ENCODE measurements around the gene SKAP1.

Gene SKAP1

GRCh38 chr17:48159232-48159631, 270.8 kb downstream of the SKAP1 start:
- Histone ChIP-seq H3K27ac (ENCODE audit: low read length) (no peak overlapping the region), H3K4me3 (ENCODE audit: low read length) (no peak overlapping the region), H3F3A (ENCODE audit: insufficient read depth, low read length) (no peaks in the 10 kb centered on the region), H3K79me2 (ENCODE audit: low read length) (no peaks in the 10 kb centered on the region), H3K9ac (ENCODE audit: low read length) (no peak overlapping the region), H3K4me2 (ENCODE audit: low read depth, low read length) (no peak overlapping the region), H3K4me1 (ENCODE audit: low read length) (no peaks in the 10 kb centered on the region), H3K9me2 (replicated peaks; ENCODE audit: insufficient read depth, low read length) (no peaks in the 10 kb centered on the region), H3K27me3 (replicated peaks; ENCODE audit: insufficient read depth, low read length) (no peaks in the 10 kb centered on the region), H2AFZ (ENCODE audit: low read length) (no peak overlapping the region), H3K36me3 (replicated peaks; ENCODE audit: insufficient read depth, low read length) (no peaks in the 10 kb centered on the region), H3K9me3 (replicated peaks; ENCODE audit: insufficient read depth, low read length) (no peaks in the 10 kb centered on the region), H4K20me1 (ENCODE audit: insufficient read depth, low read length) (no peaks in the 10 kb centered on the region)
- no peak for DNase-seq
- TF ChIP-seq EZH2 (optimal IDR thresholded peaks at IDR 0.05; ENCODE audit: low read depth, low read length) (no peak), CTCF (IDR thresholded peaks at IDR 0.05; ENCODE audit: low read length) (no peak), EZH2phosphoT487 (IDR thresholded peaks at IDR 0.05; ENCODE audit: low read length) (no peak)

- H3K27ac ChIP-seq (ENCODE audit: low read length) = no peak overlapping the region
- H3F3A ChIP-seq (ENCODE audit: insufficient read depth, low read length) = no peaks in the 10 kb centered on the region
- H3K79me2 ChIP-seq (ENCODE audit: low read length) = no peaks in the 10 kb centered on the region
- no peaks in the 10 kb centered on the region for H3K36me3 ChIP-seq (replicated peaks; ENCODE audit: insufficient read depth, low read length)
- no peaks in the 10 kb centered on the region for H3K4me1 ChIP-seq (ENCODE audit: low read length)
- H3K27me3 ChIP-seq (replicated peaks; ENCODE audit: insufficient read depth, low read length) = no peaks in the 10 kb centered on the region
- no peaks in the 10 kb centered on the region for H3K9me3 ChIP-seq (replicated peaks; ENCODE audit: insufficient read depth, low read length)
- no peak for DNase-seq
- no peaks in the 10 kb centered on the region for H3K9me2 ChIP-seq (replicated peaks; ENCODE audit: insufficient read depth, low read length)
- no peak for TF ChIP-seq EZH2phosphoT487 (IDR thresholded peaks at IDR 0.05; ENCODE audit: low read length)
- TF ChIP-seq CTCF (IDR thresholded peaks at IDR 0.05; ENCODE audit: low read length) = no peak
- TF ChIP-seq EZH2 (optimal IDR thresholded peaks at IDR 0.05; ENCODE audit: low read depth, low read length) = no peak
- H3K4me2 ChIP-seq (ENCODE audit: low read depth, low read length) = no peak overlapping the region
- H2AFZ ChIP-seq (ENCODE audit: low read length) = no peak overlapping the region
- no peak overlapping the region for H3K9ac ChIP-seq (ENCODE audit: low read length)
- H4K20me1 ChIP-seq (ENCODE audit: insufficient read depth, low read length) = no peaks in the 10 kb centered on the region
- no peak overlapping the region for H3K4me3 ChIP-seq (ENCODE audit: low read length)
These were observed 274.0 kb downstream of the SKAP1 start for GRCh38 chr17:48155889-48156611.

GRCh38 chr17:48153691-48154358, 276.2 kb downstream of the SKAP1 start:
- TF ChIP-seq CTCF (IDR thresholded peaks at IDR 0.05; ENCODE audit: low read length) = peak; percentile 36
- TF ChIP-seq EZH2phosphoT487 (IDR thresholded peaks at IDR 0.05; ENCODE audit: low read length) = no peak
- no peak for TF ChIP-seq EZH2 (optimal IDR thresholded peaks at IDR 0.05; ENCODE audit: low read depth, low read length)

More at GRCh38 chr17:48153691-48154358, 276.2 kb downstream of the SKAP1 start:
- H3K27ac ChIP-seq (ENCODE audit: low read length) = no peak overlapping the region
- no peaks in the 10 kb centered on the region for H3K4me1 ChIP-seq (ENCODE audit: low read length)
- DNase-seq = peak; percentile 35
- H3K4me3 ChIP-seq (ENCODE audit: low read length) = no peak overlapping the region
- no peak overlapping the region for H3K9ac ChIP-seq (ENCODE audit: low read length)
- no peaks in the 10 kb centered on the region for H3K9me2 ChIP-seq (replicated peaks; ENCODE audit: insufficient read depth, low read length)
- H4K20me1 ChIP-seq (ENCODE audit: insufficient read depth, low read length) = no peaks in the 10 kb centered on the region
- no peaks in the 10 kb centered on the region for H3K36me3 ChIP-seq (replicated peaks; ENCODE audit: insufficient read depth, low read length)
- no peaks in the 10 kb centered on the region for H3K9me3 ChIP-seq (replicated peaks; ENCODE audit: insufficient read depth, low read length)
- H3K4me2 ChIP-seq (ENCODE audit: low read depth, low read length) = no peak overlapping the region
- no peaks in the 10 kb centered on the region for H3F3A ChIP-seq (ENCODE audit: insufficient read depth, low read length)
- H3K27me3 ChIP-seq (replicated peaks; ENCODE audit: insufficient read depth, low read length) = no peaks in the 10 kb centered on the region
- no peaks in the 10 kb centered on the region for H3K79me2 ChIP-seq (ENCODE audit: low read length)
- no peak overlapping the region for H2AFZ ChIP-seq (ENCODE audit: low read length)
